Type B pancreatic cell (in vitro differentiated cells): ENCODE results near the gene XIST. TPM values are rescaled to one million over a fixed set of nuclear protein-coding genes. Genes with fewer than 3 reads are reported as not detected.
"Not testable (repeated sequence)": the region's sequence is repeated elsewhere in the genome, so short reads cannot be mapped to it uniquely, and the experiment has no call there.

Experiments
- DNase-seq: peaks from one replicate; pipeline ENCODE4 v3.0.0; 2021; ENCODE audit warnings: mixed read lengths; ENCODE audit not compliant: unreplicated experiment; ENCODE audit errors: extremely low spot score
- H3K27ac Mint-ChIP-seq: 2 replicates; pipeline ENCODE4 v1.8.0; 2021; ENCODE audit warnings: mild to moderate bottlenecking, mixed read lengths
- H3K27me3 Mint-ChIP-seq: 2 replicates; pipeline ENCODE4 v1.8.0; 2021; ENCODE audit warnings: mixed read lengths
- H3K36me3 Mint-ChIP-seq: 2 replicates; pipeline ENCODE4 v1.8.0; 2021; ENCODE audit warnings: mixed read lengths
- H3K4me1 Mint-ChIP-seq: one replicate; pipeline ENCODE4 v1.8.0; 2021; ENCODE audit warnings: mixed read lengths; ENCODE audit not compliant: unreplicated experiment
- H3K4me3 Mint-ChIP-seq: 2 replicates; pipeline ENCODE4 v1.8.0; 2021; ENCODE audit warnings: mild to moderate bottlenecking, mixed read lengths
- H3K9me3 Mint-ChIP-seq: 2 replicates; pipeline ENCODE4 v1.8.0; 2021; ENCODE audit warnings: mixed read lengths
- CTCF ChIP-seq: fragments of 200-600 bp; sonication (generic); conservative IDR thresholded peaks from 2 replicates; pipeline ENCODE4 v1.5.0; 2021; ENCODE audit warnings: antibody characterized with exemption, mild to moderate bottlenecking
- total RNA-seq: library from RNA; stranded (reverse); gene quantifications from 2 replicates; pipeline ENCODE4 v1.2.1, GENCODE V29; 2021; ENCODE audit warnings: low replicate concordance

XIST gene
- total RNA-seq, 1 donor from 2014 or later: not detected

GRCh38 chrX:73823473-73824004, 29.0 kb downstream of the XIST start:
- Mint-ChIP-seq H3K4me1 (no peaks in the 10 kb centered on the region), H3K27ac (no peak overlapping the region), H3K27me3 (no peaks in the 10 kb centered on the region), H3K9me3 (no peaks in the 10 kb centered on the region), H3K4me3 (no peak overlapping the region), H3K36me3 (no peaks in the 10 kb centered on the region)
- DNase-seq: no peak
- no peak for TF ChIP-seq CTCF

- Mint-ChIP-seq H3K36me3 (no peaks in the 10 kb centered on the region), H3K4me1 (no peaks in the 10 kb centered on the region), H3K9me3 (no peaks in the 10 kb centered on the region), H3K27ac (no peak overlapping the region), H3K27me3 (no peaks in the 10 kb centered on the region), H3K4me3 (no peak overlapping the region)
- no peak for TF ChIP-seq CTCF
- no peak for DNase-seq
Observed at GRCh38 chrX:73822775-73823174, 29.7 kb downstream of the XIST start.

- no peak overlapping the region for H3K27ac Mint-ChIP-seq
- H3K36me3 Mint-ChIP-seq: no peaks in the 10 kb centered on the region
- no peaks in the 10 kb centered on the region for H3K9me3 Mint-ChIP-seq
Observed at GRCh38 chrX:73821921-73822559, 30.5 kb downstream of the XIST start.

GRCh38 chrX:73819864-73820558, 32.5 kb downstream of the XIST start:
- H3K36me3 Mint-ChIP-seq, H3K27ac Mint-ChIP-seq, H3K27me3 Mint-ChIP-seq, DNase-seq, H3K9me3 Mint-ChIP-seq, H3K4me3 Mint-ChIP-seq, H3K4me1 Mint-ChIP-seq: not testable (repeated sequence)

More at GRCh38 chrX:73821921-73822559, 30.5 kb downstream of the XIST start:
- H3K4me1 Mint-ChIP-seq: no peaks in the 10 kb centered on the region
- H3K27me3 Mint-ChIP-seq: no peaks in the 10 kb centered on the region
- TF ChIP-seq CTCF: no peak
- DNase-seq: no peak
- no peak overlapping the region for H3K4me3 Mint-ChIP-seq

GRCh38 chrX:73818200-73819116, 34.1 kb downstream of the XIST start:
- H3K36me3 Mint-ChIP-seq: no peaks in the 10 kb centered on the region
- no peak overlapping the region for H3K4me3 Mint-ChIP-seq
- H3K27ac Mint-ChIP-seq: no peak overlapping the region
- no peaks in the 10 kb centered on the region for H3K27me3 Mint-ChIP-seq
- no peak for DNase-seq
- H3K9me3 Mint-ChIP-seq: no peaks in the 10 kb centered on the region
- no peak for TF ChIP-seq CTCF
- no peaks in the 10 kb centered on the region for H3K4me1 Mint-ChIP-seq
